CD4-positive, alpha-beta T cell treated with Interleukin-4 for 1 hour (primary cell): ENCODE data around the gene NUDT12.

ENCODE experiments used
- DNase-seq, 2 donors: peaks; one replicate each; pipeline ENCODE4 v3.0.0-alpha.2; 2020 to 2022

NUDT12 gene

DNA sequence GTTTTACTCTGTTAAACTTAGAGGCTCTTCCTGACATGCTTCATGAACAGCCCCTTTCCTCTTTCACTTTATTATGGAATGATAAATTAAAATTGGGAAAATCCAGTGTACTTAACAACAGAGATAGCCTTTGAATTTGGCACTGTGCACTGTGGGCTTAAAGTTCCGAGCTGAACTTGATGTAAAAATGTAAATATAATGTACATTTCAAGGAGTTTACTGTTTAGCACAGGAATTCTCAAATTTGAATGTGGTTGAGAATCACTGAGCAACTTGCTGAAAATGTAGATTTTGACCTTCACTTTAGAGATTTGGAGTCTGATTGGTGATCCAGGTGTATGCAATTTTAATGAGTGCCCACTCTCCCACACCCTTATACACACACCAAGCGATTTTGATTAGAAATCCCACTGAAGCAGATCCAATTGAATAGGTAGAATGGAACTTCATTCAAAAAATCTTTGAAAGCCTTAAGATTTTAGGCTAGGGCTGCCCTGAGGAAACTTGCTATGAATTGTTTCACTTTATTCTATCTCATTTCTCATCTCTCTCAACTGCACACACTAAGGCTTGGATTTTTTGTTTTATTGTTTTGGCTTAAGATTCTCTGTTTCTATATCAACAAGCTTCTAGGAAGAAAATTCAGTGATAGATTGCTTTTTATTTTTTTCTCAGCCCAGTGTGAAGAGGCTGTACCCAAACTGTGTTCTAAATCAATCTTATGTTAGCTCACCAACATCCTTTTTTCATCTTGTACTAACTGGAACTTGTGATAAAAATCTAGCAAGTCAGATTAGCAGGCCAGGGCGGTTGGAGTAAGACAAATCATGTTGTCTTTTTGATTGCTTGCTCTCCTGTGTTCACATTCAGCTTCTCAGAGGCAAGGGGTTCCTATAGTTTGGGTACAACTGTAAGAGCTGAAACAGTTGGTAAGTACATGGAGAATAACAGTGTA lies 22.9 kb downstream of the NUDT12 start:
- no peak for DNase-seq

DNA sequence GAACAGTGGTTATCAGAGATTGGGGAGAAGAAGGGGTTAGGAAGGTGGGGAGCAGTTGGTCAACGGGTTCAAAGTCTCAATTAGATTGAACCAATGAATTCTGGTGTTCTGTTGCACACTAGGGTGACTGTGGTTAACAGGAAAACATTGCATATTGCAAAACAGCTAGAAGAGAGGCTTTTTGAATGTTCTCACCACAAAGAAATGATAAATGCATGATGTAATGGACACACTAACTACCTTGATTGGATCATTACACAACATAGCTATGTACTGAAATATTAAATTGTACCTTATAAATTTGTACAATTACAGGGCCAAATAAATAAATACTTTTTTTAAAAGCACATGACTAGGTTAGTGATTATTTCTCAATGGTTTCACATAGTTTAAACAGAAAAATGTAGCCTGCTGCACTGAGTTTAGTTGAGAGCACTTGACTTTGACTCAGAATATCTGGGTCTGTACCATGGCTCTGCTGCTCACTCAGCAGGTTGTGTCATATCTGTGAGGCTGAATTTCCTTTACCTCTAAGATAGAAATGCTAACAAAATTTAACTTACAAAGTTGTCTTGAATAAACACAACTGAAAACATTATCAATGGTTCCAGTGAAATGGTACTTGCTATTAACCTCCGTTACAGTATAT lies 30.4 kb downstream of the NUDT12 start:
- no peak for DNase-seq

DNA sequence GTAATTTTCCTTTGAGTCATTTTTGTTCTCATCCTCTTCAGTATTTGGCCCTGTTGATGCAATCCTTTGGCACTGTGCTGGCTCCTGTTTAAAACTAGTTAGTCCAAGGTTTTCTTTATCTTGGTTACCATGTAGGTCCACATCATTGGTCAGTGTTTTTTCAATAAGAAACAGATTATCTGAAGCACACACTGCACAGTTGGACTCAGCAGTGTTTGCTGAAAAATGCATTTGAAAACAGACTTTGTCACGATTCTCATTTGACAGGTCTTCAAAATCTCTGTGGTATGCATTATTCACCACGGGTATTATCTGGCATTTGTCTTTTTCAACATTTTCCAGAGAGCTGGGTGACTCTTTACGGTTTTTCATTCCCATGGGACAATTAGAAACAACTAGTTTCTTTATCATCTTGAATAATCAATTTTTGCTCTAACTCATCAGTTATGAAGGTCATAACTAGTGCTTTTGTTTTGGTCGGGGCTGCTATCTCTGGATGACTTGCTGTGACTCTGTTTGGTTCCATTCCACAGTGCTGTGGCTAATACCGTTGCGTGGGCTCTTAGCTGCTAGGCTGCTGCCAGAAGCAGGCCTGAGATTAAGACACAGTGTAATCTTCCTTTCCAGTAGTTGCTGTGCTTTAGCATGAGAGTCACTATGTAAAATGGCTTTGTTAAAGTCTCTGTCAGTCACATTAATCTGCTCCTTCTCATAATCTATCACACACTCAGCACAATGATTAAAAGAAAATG lies 36.2 kb downstream of the NUDT12 start:
- no peak for DNase-seq

DNA sequence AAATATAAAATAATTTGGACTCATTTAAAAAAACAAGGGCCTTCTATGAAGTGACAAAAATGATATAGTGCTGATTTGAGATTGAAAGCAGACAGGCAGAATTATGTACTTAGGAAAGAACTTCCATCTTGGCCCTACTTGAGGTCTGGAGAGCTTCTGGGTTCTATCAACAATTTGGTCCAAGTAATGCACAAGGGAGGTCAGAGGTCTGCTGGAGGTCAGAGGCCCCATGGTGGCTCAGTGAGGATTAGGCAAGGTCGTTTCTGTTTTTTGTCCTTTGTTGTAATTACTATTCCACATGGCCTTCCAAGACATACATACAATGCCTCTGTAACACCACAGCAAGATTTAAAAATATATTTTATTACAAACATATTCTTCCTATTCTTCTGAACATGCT lies 37.2 kb downstream of the NUDT12 start:
- no peak for DNase-seq

DNA sequence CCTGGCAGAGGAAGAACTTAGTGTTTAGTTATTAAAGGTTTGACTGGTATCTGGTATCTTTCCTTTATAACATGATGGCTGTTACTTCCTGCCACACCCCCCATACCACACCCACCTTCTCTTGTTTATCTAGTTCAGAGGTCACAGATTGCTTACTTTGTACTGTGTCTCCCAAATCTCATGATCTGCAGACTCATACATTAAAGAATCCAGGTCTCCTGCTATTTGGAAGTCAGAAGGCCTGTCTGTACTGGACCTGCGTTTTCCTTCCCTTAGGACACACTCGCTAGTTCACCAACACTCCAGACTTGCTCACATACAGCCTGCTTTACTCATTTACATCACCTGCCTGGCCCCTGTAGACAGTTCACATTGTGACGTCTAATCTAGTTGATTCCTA lies 39.3 kb downstream of the NUDT12 start:
- no peak for DNase-seq

DNA sequence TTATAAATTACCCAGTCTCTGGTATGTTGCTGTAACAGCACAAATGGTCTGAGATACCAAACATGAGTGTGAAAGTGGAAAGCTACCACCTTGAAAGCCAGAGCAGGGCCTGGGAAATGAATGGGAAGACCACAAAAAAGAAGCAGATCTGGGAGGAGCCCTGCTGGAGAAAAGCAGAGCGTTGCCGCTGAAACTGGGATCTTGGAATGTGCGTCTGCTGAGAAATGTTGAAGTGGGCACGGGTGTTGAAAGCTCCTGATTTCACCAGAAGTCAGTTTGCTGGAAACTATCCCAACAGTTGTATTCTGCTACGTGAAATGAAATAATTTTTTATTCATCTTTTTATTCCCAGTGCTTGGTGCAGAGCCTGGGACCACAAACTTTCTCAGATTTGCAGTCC lies 40.0 kb downstream of the NUDT12 start:
- no peak for DNase-seq

DNA sequence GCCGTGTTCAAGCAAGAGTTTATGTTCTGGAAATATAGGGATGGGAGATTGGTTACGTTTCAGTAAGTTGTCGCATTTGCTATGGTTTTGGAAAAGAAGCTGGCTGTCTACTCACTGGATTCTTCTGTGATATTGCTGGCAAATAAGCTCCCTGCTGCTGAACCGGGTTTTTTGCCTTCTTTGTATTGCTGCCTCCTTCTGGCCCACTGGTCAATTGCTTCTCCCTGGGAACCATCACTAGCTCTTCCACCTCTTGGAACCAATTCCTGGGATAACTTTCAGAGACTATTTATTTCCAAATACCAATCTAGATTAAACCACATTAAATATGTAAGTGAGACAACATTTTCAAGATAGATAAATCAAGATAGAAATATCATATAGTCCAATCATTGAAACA lies 43.0 kb downstream of the NUDT12 start:
- no peak for DNase-seq

DNA sequence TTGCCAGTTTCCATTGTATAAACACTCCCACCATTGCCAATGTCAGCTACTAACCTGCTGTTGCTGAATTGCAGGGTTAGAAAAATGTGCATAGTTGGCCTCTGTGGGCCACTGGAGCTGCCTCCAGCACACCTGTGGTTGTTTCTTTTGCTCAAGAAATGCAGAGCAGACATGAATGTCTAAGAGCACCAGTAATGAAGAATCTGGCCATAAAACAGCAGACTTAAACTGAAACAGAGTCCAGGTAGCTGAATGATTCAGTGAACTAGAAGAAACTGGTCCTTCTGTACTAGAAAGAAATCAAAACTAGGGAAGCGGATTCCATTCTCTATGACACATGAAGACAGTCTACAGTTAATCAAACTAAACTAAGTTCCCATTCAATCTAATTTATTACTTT lies 48.2 kb downstream of the NUDT12 start:
- no peak for DNase-seq

DNA sequence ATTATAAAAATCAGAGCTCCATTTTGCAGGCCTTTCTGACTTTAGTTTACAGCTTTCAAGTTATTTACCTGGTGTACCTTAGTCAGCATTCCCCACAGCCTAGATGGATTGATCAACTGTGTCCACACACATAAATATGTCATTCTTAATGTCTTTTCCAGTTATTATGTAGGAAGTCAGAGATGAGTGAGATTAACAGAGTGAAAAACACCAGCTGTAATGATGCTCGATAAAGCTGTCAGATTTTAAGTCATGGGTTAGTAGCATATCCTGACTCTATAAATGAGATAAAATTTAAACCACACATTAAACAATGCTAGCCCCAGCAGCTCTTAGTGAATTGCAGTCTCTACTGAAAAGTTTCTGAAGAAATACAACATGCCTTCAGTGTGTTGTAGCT lies 48.9 kb downstream of the NUDT12 start:
- DNase-seq = no peak

DNA sequence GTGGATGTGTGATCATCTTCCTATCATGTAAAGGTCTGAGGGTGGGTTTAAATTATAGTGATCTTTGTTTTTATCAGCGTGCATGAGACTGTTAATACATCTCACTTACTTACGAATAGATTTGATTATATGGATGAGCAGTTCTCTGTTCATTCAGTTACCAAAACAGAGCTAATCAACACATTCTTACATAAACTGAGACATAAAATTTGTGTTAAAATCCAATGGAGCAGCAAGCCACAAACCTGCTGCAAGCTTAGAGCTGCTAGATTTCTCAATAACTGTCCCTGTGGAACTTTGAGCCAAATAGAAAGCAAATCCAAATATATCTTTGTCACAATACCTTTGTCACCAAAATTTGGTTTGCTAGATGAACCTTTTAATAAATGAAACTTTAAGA lies 50.1 kb downstream of the NUDT12 start:
- DNase-seq = no peak

DNA sequence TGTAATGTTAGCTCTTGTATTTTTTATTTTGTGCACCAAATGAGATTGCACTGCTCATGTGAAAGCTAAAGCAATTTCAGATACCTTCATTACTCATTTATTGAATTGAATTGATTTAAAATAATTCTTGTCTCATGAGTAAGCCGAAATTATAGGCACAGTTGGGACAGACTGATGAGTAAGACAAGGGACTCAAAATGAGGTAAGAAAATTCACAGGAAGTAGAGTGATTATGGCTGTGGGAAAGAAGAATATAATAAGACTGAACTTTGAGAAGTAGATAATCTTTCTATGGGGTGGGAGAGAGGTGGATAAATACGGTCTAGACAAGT lies 51.1 kb downstream of the NUDT12 start:
- no peak for DNase-seq

DNA sequence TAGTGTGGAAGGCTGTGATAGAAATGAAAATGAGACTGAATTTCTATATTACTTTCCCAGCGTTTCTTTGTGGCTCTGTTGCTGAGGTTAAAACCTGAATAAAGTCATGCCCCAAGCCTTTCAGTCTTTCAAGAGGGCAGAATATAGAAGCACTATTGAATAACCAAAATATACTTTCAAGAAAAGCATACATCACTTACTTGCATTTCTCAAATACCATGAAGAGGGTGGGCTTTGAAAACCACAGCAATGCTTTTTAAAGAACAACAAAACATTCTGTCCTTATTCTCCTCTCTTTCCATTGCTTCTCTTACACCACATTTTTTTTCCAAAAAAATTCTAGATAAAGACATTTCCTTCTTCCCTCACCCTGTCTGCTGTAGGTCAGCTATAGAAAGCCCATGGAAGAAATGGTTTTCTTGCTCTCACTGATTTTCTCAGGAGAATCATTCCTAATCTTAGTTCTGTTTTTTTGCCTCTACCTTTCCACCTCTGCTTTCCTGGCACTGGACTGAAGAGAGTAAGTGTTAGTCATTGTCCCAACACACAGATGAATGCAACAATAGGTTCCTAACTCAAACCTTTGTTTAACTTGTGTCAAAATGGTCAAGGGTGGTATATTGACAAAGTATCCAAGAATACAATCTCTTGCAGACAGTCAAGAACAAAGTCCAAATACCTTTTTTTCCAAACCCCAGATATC lies 51.6 kb downstream of the NUDT12 start:
- DNase-seq = no peak

DNA sequence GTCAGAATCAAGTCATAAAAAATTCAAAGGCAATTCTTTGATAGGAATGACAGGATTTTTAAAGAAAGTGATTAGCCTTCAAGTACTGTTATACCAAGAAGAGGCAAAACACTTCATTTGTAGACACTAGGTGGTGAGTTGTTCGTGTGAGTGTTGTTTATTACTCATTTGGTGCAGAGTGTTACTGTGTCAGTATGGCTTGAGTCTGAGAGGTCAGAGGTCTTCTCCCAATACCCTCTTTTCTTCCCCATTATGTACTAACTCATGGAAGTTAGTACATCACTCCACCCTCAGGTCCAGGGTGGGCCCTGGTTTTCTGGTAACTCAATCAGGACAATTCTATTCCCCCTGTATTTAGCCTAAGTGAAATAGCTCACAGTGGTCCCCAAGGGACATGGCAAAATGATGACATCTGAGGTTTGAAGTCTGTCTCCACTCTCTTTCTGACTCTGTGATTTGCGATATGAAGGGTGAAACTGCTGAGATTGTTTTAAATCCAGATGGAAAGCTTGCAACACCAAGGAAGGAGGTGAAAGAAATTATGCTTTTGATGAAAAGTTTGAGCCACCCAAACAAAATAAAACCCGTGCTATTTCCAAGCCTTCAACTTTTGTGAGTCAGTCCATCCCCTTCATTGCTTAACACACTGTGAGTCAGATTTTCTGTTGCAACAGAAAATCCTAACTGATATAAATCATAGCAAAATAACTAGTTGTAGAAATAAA lies 56.8 kb downstream of the NUDT12 start:
- no peak for DNase-seq

DNA sequence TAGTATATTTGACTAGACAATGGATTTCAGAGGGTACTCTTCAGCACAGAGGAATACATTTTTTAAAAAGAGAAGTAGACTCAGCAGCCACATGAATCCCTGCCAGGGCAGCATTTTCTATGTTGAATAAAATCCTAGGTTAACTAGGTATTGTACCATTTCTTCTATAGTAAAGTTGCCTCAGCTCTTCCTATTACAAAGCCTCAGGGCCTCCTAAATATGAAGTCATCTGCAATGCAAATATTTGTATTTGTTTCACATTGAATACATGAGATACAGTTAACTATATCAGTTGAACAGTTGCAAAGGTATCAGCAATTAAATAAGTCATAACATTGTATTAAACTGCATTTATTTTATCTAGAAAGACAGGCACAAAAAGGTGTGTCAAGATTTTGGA lies 59.5 kb downstream of the NUDT12 start:
- DNase-seq = no peak

DNA sequence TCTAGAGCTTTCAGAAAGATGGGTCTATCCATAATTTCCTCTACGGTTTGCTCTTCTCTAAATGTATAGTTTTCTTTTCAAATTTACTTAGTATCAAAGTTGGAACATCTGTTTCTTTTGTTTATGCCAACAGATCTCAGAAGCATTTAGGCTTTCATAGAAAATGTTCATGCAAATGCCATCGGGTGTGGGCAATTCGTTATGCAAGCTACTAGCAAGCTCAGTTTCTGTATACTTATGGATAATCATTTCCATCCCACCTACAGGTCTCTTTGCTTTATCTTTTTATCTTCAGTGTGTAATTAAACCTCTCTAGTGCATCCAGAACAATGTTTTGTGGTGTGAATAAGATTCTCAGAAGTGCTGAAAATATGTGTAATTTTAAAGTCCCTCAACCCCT lies 59.9 kb downstream of the NUDT12 start:
- no peak for DNase-seq
